ENCODE measurements around the gene LRIF1. TPM values are rescaled to one million over a fixed set of nuclear protein-coding genes. Genes with fewer than 3 reads are reported as not detected.
A peak's percentile ranks its signal among the peaks of the same experiment; 100 is the strongest.

LRIF1 gene
- 17.3 and 19.3 TPM in 2 replicates for total RNA-seq (2021; fragmentation: NEBNext Ultra II Directional; extraction: Animal tissue kit (Norgen Biotek cat#: 25700))
- polyA plus RNA-seq (2011; rRNA removed): 2.7 and 5.2 TPM in 2 replicates
- polyA plus RNA-seq (2011; cell fraction: cytosol; rRNA removed): 5.5 TPM
- 3.7 TPM for polyA plus RNA-seq (2011; cell fraction: nucleus; rRNA removed)
- 5.5 to 8.9 TPM (median 6.4 TPM) in 4 replicates for polyA plus RNA-seq (2012, experiment 1 of 2)
- 0.89 TPM for polyA plus RNA-seq (2012, experiment 2 of 2)
- 18.5 TPM for polyA plus RNA-seq (2013, experiment 1 of 2)
- polyA plus RNA-seq (2013, experiment 2 of 2): 19.6 TPM
- polyA minus RNA-seq (2011; rRNA and poly(A)+ RNA removed): 4.8 and 6.6 TPM in 2 replicates
- 6.9 TPM for polyA minus RNA-seq (2011; cell fraction: cytosol; rRNA and poly(A)+ RNA removed)
- 9.4 TPM for polyA minus RNA-seq (2011; cell fraction: nucleus; rRNA and poly(A)+ RNA removed)
- long read RNA-seq, experiment 1, partial matches to known transcripts: 2 of 13 reads
- long read RNA-seq, experiment 1, other reads (novel, unspliced or antisense): 5 of 13 reads
- long read RNA-seq, experiment 2, transcript LRIF1-201 (4 exons, 3,475 nt): minor isoform, 7 of 26 reads
- long read RNA-seq, experiment 2, transcript LRIF1-202 (3 exons, 1,796 nt): major isoform, 11 of 26 reads
- long read RNA-seq, experiment 2, partial matches to known transcripts: 3 of 26 reads
- long read RNA-seq, experiment 2, other reads (novel, unspliced or antisense): 5 of 26 reads

GRCh38 chr1:110963691-110964454 lies at the start of gene LRIF1:
Gene LRIF1 (minus strand): TSS chr1:110963922. CDS start chr1:110963688, 234 bp downstream.
- H3K14ac ChIP-seq (ENCODE audit: insufficient read length): no peak within 1 kb of the TSS
- H3K36me3 ChIP-seq (ENCODE audit: control insufficient read depth in 2 of 4, insufficient read depth in 4 of 4, low read length in 3 of 4): no peaks in the 10 kb centered on the region
- peak within 1 kb of the TSS in 3 of 4 experiments; percentile 58 to 91 (median 60); a peak in 6 of 7 replicates for H3K9ac ChIP-seq (replicated peaks in 1 of 4; ENCODE audit: extremely low read depth in 1 of 4, low read depth in 3 of 4, low read length in 3 of 4)
- H3K56ac ChIP-seq (replicated peaks; ENCODE audit: insufficient read length, low read depth, low read length): peak within 1 kb of the TSS; percentile 75
- H4K8ac ChIP-seq (ENCODE audit: extremely low read depth, insufficient read depth, low read length): peak within 1 kb of the TSS; percentile 81
- no peaks in the 10 kb centered on the region for H3K4me1 ChIP-seq (replicated peaks in 1 of 4; ENCODE audit: control insufficient read depth in 3 of 4, insufficient read depth in 4 of 4, low read length in 3 of 4)
- H2BK15ac ChIP-seq (ENCODE audit: low read length): no peak within 1 kb of the TSS
- peak within 1 kb of the TSS; percentile 47 to 68 for H3K4me2 ChIP-seq (ENCODE audit: insufficient read depth in 1 of 2, low read depth in 2 of 2, low read length in 2 of 2)
- no peak within 1 kb of the TSS for H3K4ac ChIP-seq (replicated peaks; ENCODE audit: insufficient read length, low read depth, low read length)
- peak within 1 kb of the TSS; percentile 83 for H2BK5ac ChIP-seq (ENCODE audit: low read depth, low read length)
- FAIRE-seq (no peak), DNase-seq (ENCODE audit: low read depth in 1 of 2, low spot score in 2 of 2) (peak; percentile 98 to 99)
- peaks cover 0 to 11% of the 10 kb centered on the region in 2 experiments; a peak in 2 of 4 replicates for H3K9me3 ChIP-seq (ENCODE audit: insufficient read depth in 2 of 2, low read depth in 1 of 2, low read length in 1 of 2)
- peak within 1 kb of the TSS; percentile 83 for H4K91ac ChIP-seq (replicated peaks; ENCODE audit: insufficient read length, low read length)
- WGBS, 2 experiments (ENCODE audit: extremely low coverage in 1 of 2, insufficient coverage in 1 of 2, insufficient read length in 1 of 2, insufficient replicate concordance in 2 of 2, low coverage in 1 of 2, low lambda C conversion rate in 2 of 2, missing lambda C conversion rate in 1 of 2): 39% methylated on average over 52 of the region's 54 CpGs; no CpG with 5 or more reads in 1 of the 2 experiments
- POLR2A ChIA-PET (ENCODE audit: partially characterized antibody): interaction anchor here (0.7 to 1.7 kb wide), 8 partner anchors 8 to 62 kb away, joined by 3 to 8 read pairs (median 4); no protein-coding TSS in a partner anchor
- no peaks in the 10 kb centered on the region for H4K20me1 ChIP-seq (replicated peaks in 1 of 2; ENCODE audit: control insufficient read depth in 1 of 2, insufficient read depth in 2 of 2, low read length in 2 of 2)
- CTCF ChIA-PET (ENCODE audit: partially characterized antibody): interaction anchor here (1.5 kb wide), 1 partner anchor 52 kb away, joined by 3 read pairs; no protein-coding TSS in a partner anchor
- no peaks in the 10 kb centered on the region for H3K23me2 ChIP-seq (ENCODE audit: low read depth, low read length)
- no peaks in the 10 kb centered on the region for H3K79me1 ChIP-seq (ENCODE audit: low read depth, low read length)
- no peak within 1 kb of the TSS for H2BK20ac ChIP-seq (ENCODE audit: low read length)
- H2BK120ac ChIP-seq (replicated peaks; ENCODE audit: low read depth, low read length): no peak within 1 kb of the TSS
- H2AFZ ChIP-seq (ENCODE audit: low read length): peak within 1 kb of the TSS; percentile 74; the same call in 1 of the 2 replicates
- no peak within 1 kb of the TSS for H2AK5ac ChIP-seq (ENCODE audit: low read depth, low read length)
- H3K27me3 ChIP-seq (replicated peaks in 1 of 4; ENCODE audit: control insufficient read depth in 3 of 4, extremely low read depth in 1 of 4, insufficient read depth in 3 of 4, low read length in 3 of 4): no peaks in the 10 kb centered on the region
- H4K5ac ChIP-seq (ENCODE audit: insufficient read length, low read depth, low read length): peak within 1 kb of the TSS; percentile 81
- peak within 1 kb of the TSS; percentile 91 for H3K18ac ChIP-seq (ENCODE audit: extremely low read depth, low read length)
- H3K4me3 ChIP-seq (ENCODE audit: extremely low read depth in 1 of 4, insufficient read depth in 2 of 4, low read depth in 3 of 4, low read length in 4 of 4): peak within 1 kb of the TSS; percentile 61 to 87 (median 74)
- H3K79me2 ChIP-seq (ENCODE audit: control insufficient read depth in 1 of 2, insufficient read depth in 2 of 2, low read length in 2 of 2): peaks cover 0 to 34% of the 10 kb centered on the region in 2 experiments; a peak in 3 of 4 replicates
- peak within 1 kb of the TSS; percentile 76 for H3K27ac ChIP-seq (ENCODE audit: low read depth, low read length)
- no peak within 1 kb of the TSS for H3K23ac ChIP-seq (ENCODE audit: insufficient read length)
- H2BK12ac ChIP-seq (ENCODE audit: low read depth, low read length): no peak within 1 kb of the TSS; the same call in 1 of the 2 replicates
- TF ChIP-seq HDAC2 (IDR thresholded peaks at IDR 0.05; ENCODE audit: borderline replicate concordance in 1 of 2, low read depth in 2 of 2, low read length in 2 of 2): no peak
- no peak for TF ChIP-seq SRF (IDR thresholded peaks at IDR 0.05; ENCODE audit: low read depth, low read length)
- no peak for TF ChIP-seq ATF2 (IDR thresholded peaks at IDR 0.05; ENCODE audit: low read length)
- 0 out of 2 replicates have a peak, but pooled peaks have one; percentile 34 for TF ChIP-seq RBBP5 (IDR thresholded peaks at IDR 0.05; ENCODE audit: borderline replicate concordance, low read depth, low read length)
- no peak for TF ChIP-seq TAF7 (optimal IDR thresholded peaks at IDR 0.05; ENCODE audit: borderline replicate concordance, low read depth, low read length)
